GM19397 (cell line): ENCODE data around the gene DHX58.

Experiments used
- ATAC-seq: cut with Tn5 transposase; IDR thresholded peaks from one replicate; pipeline ENCODE4 v1.9.1; 2021; ENCODE audit warnings: mild to moderate bottlenecking, moderate library complexity; ENCODE audit not compliant: unreplicated experiment

The DHX58 gene

DNA sequence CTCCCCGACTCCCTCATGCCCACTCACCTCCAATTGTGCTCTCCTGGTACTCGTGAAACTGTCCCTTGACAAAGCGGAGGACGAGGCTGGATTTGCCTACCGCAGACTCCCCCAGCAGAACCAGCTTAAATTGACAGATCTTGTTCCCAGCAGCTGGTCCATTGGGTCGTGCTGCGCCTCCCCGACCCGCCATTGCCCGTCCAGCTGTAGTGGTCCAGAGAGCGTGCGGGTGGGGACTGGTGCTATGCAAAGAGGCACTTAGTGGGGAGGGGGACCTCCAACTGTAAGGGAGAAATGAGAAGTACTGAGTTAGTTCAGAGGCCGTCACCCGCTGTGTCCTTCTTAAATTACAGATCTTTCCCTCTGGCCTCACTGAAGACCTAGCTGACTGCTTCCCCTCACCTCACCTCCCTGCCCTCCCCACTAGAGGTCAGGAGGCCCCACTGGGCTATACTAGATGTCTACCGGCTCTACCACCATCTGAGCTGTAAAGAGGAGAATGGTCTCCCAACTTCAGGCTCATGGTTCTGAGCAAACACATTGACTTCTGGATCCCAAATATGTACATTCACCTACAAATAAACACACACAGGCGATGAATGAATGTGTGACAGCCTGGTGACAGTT is 17.9 kb upstream of the DHX58 start:
- no peak for ATAC-seq

DNA sequence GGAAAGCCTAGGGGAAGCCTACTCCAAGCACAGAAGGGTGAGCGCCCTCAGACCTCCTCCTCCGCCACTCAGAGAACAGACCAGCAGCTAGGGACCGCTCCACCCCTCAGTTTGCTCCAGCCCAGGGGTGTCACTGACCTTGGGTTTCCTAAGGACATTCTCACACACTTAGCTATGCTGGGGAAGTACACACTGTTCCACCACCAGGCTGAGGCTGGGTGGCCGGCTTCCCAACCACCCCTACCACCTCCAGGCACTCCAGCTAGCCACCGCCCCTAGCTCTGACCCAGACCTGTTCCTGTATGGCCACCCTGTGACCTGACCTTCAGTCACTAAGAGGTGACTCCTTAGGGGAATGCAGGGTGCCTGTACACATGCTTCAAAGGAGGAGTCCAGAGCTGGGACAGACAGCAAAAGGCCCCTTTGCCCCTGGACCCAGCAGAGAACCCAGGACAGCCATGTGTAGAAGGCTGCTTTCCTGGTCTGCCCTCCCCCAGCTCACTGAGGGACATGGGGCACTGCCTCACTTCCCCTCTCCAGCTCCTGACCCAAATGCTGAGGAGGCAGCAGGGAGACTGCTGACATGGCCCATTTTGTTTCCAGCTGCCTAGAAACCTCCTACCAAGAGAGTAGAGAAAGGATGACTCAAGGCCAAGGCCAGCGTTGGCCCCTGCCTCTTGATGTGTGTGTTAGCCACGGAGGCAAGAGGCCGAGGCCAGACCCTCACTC is 16.8 kb upstream of the DHX58 start:
- ATAC-seq, result no peak

DNA sequence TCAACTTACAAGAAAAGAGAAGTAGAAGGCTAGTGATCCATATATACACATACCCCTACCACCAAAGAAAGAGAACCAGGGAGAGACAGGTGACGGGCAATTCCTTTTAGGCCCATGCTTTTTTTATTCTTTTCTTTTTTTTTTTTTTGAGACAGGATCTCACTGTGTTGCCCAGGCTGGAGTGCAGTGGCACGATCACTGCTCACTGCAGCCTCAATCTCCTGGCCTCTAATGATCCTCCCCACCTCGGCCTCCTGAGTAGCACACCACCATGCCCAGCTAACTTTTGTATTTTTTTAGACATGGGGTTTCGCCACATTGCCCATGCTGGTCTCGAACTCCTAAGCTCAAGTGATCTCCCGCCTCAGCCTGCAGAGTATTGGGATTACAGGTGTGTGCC is 14.9 kb upstream of the DHX58 start:
- ATAC-seq, result no peak

DNA sequence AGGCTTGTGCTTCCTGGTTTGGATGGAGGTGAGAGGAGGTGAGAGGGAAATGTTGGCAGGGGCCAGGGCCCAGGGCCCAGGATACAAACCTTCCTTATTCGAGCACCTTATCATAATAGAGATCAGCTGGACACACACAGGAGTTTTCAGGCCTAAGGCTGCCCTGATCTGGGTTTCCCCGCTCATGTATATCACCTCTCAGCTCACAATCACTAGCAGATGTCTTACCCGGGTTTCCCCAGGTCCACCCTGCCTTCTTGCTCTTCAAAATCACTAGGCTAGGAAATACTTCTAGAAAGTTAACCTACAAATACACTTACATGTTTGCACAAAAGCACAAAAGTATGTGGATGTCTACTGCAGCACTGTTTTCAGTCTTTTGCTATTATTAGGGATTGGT is 14.3 kb upstream of the DHX58 start:
- no peak for ATAC-seq

DNA sequence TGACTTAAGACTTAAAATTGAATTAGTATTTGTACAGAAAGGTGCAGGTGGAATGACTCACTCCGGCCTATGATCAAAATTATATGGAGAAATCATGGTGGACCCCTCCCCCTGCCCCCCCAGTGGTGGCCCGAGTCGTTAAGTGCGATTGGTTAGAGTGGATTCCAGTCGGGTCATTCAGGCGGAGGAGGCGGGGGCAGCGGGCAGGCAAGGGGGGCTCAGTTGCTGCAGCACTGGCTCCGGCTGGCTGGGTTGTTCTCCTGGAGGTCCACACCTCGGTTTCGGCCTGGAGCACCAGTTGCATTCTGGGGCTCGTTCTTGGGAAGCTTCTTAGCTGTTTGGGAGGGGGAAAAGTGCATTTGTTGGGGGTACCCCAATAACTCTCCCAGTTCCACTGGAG is 13.1 kb upstream of the DHX58 start:
- no peak for ATAC-seq

DNA sequence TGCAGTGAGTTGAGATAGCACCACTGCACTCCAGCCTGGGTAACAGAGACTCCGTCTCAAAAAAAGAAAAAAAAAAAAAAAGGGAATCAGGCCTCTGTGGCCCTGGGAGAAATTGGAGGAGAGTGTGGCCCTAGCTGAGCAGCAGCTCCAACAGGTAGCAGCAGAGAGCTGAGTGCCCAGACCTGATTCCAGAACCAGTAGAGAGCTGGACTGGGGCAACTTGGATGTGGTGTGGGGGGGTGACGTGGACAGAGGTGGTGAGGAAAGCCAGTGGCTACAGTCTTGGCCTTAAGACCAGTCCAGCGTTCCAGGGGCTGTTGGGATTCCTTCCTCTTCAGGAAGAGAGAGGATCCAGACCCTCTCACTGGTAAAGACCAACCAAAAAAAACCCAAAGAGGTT is 11.7 kb upstream of the DHX58 start:
- ATAC-seq, result no peak

DNA sequence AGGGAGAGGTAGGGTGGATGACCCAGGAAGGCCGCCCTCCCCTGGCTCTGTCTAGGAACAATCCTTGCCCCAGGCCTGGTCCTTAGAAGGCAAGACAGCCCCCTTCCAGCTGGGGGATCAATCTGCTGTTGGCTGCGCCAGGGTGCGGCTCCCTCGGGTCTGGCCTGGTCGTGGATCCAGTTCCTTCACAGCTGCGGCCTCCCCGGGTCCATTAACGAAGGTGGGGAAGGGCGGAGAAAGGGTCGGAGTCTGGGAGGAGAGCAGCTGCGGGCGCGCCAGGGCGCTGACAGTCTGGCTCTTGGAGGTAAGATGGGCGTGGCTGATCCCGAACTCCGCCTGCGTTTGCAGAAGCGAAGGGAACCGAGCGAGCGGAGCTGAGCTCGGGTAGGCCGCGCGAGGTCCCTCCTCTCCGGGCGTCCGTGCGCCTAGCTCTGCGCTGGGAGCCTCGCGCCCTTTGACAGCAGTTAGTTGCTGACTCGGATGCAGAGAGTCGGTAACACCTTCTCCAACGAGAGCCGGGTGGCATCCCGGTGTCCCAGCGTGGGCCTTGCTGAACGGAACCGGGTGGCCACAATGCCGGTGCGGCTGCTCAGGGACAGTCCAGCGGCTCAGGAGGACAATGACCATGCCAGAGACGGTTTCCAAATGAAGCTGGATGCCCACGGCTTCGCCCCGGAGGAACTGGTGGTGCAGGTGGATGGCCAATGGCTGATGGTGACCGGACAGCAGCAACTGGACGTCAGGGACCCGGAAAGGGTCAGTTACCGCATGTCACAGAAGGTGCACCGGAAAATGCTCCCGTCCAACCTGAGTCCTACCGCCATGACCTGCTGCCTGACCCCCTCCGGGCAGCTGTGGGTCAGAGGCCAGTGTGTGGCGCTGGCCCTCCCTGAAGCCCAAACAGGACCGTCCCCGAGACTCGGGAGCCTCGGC is 10.1 kb upstream of the DHX58 start, which contains the start of gene HSPB9:
Gene HSPB9, plus strand, starts transcription at position 434 of the 933 bp plus-strand sequence. Its CDS starts 47 bp downstream, at position 481.
- no peak for ATAC-seq

DNA sequence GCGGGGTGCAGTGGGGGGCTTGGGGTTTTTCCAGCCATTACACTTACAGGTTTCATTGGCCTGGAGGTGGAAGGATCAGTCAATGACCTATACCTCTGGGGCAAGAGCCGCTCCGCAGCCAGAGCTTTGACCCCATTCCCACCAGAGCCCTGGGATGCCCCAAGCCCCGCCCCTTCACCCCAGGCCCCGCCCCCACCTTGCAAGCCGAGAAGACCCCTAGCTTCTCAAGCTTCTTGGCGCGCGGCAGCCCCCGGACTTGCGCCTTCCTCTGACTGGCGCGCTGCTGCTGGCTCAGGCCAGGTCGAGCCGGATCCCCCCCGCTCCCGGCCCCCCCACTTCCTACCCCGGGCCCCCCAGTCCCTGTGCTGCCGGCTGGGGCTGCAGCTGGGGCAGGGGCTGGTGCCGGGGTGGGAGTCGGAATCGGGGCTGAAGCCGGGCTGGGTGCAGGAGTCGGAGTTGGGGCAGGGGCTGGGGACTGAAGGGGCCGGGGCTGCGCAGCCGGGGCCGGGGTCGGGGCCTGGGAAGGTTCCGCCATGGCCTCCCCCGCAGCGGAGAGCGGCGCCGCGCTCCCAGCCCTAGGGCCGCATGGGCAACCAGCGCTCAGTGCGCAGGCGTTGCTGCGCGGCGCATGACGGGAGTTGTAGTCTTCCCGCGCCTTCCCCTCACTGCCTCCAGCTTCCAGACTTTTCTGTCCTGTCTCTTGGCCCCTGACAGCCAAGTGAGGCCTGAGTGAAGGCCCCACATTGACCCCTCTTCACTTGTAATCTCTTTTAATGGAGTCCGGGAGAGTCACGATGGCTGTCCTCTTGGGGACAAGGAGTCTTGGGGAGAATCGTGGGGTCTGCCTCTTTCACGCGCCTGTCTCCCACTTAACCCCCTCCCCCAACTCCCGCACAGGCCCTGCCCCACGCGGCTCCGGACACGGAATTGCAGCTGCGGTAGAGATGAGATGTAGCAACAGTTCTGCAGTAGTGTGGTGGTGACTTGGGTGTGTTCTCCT is 8.6 kb upstream of the DHX58 start, which contains the start of gene KAT2A:
Gene KAT2A, minus strand, starts transcription at position 598 of the 1,000 bp plus-strand sequence. Its CDS starts 63 bp downstream, at position 535.
- peak; percentile 75 for ATAC-seq

DNA sequence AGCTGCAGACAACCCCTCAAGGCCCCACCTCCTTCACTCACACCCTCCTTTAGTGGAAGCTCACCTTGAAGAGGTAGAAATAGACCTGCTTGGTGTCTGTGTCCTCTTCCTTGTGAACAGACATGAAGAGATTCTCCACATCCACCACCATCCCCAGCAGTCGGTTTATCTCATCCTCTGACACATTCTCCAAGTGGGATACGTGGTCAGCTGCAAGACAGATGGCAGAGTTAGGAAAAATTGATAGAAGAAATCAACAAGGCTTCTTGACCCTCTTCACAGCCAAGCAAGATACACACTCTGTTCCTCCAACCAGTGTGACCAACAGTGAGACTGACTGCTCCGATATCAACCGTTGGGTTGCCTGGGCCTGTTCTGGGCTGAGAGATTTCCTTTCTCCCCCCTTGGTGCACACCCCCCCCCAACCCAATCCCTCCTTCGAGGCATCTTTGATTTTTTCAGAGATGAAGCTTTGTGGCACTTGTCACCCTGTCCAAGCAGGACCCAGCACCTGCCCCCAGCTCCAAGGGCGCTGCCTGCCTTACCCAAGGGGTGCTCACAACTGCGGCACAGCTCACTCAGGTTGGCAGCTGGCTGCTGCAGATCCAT is 7.8 kb upstream of the DHX58 start:
- ATAC-seq, result no peak

DNA sequence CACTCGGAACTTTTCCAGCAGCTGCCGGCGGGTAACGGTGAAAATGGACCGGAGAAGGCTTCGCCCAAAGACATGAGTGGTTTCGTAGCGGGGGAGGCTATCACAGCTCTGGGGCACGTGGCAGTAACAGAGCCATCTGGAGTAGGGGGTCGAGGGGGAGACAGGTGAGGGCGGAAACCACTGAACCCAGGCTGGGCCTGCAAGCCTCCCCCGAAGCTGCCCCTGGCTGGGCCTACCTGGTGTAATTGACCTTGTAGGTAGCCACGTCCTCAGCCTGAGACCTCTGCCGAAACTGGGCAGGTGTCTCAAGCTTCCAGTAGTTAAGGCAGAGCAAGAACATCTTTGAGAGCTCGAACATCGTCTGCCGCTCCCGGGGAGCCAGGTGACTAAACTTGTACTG is 6.8 kb upstream of the DHX58 start:
- no peak for ATAC-seq

DNA sequence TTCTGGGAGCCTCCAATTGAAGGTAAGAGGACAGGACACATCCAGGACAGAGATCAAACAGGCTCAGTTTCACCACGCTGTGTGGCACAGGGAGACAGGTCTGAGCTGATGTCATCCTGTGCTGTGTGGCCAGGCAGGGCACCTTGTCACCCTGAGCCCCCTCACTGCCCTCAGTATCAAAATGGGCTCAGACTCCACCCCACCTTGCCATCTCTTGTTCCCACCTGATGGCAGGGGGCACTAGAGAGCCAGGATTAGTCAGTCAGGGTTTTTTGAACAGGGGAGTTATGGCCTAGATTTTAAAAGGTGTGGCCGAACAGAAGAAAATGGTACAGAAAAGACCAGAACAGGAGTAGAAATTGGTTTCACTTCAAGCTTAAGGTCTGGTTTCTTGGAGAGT is 6.0 kb upstream of the DHX58 start:
- ATAC-seq, result no peak

DNA sequence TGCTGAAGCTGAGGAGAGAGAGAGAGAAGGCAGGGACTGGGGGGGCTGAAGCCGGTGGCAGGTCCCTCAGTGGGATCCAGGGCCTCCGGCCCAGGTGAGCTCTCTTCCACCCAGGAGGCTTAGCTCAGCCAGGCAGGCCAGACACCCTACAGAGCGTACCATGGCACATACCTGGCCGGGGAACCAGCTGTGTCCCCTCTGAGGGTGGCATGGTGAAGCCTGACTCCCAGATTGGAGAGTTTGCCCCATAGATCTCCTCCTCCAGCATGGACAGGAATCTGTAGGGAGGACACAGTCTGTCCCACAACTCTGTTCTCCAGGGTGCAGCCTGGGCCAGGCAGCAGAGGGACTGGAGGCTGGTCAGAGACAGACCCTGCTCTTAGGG is 5.6 kb upstream of the DHX58 start:
- no peak for ATAC-seq

DNA sequence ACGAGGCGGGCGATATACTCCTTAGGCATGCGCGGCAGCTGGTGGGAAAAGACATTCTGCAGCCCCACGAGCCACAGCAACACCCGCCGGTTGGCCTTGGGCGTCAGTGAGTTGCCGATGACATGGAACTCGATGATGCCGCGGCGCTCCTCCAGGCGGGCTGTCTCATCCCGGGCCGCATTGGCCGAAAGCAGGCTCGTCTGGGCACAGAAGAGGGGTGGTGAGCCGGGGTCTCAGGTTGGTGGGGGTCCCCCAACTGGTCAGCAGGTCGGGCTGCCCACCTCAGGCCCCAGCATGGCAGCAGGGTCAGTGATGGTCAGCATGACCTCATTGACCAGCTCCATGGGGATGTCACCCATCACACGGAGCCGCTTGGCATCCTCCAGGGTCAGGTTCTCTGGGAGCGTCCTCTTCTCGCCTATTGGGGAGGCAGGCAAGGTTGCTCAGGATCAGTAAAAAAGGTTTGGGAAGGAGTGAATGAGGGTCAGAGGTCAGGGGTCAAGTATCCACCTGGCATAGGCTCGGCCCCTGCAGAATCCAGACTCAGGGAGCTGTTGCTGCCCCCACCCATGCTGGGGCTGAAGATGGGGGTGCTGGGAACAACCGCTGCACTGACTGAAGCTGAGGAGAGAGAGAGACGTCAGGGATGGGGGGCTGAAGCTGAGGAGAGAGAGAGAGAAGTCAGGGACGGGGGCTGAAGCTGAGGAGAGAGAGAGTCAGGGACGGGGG is 5.0 kb upstream of the DHX58 start:
- no peak for ATAC-seq

DNA sequence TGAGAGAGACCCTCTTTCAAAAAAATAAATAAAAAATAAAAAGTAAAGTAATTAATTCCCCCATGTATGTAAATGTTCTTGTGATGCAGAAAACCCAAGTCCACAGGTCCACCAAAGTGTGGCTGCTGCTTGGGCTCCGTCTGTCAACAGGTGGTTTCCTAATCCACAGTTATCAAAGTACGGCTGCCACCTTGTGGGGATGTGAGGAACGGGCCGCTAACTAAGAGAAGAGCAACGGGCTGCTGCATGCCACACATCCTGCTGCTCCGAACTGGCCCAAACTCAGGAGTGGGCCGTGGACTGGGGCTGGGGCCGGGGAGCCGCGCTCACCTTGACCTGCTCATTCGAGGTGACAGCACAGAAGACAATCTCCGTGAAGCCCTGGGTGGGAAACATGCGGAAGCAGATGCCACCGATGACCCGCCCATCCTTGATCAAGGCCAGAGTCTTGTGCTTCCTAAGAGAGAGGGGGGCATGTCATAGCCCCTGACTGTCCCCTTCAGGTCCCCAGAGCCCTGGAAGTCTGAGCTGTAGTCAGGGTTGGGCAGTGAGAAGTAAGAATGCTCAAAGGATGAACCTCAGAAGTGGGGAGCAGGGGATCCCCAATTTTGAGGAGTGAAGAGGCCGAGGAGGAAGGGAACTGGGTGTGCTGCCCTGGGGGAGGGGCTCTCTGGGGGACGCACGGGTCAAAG is 4.3 kb upstream of the DHX58 start:
- no peak for ATAC-seq

DNA sequence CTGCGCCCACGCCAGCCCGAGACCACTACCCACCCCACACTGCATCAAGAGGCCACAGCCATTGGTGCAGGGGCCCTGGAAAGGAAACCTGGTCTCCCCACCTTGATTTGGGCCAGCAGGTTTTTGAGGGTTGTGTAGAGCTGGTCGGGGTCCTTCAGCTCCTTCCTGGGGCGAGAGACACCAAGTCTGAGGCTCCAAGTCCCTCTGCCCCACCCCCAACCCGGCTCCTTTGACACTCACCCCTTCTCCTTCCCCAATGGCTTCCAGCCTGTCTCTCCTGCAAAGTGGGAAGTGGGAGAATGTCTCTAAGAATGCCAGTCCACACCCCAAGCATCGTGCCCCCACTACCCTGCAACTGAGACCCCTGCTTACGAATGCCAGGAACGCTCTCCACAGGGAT is 1.6 kb upstream of the DHX58 start:
- no peak for ATAC-seq

DNA sequence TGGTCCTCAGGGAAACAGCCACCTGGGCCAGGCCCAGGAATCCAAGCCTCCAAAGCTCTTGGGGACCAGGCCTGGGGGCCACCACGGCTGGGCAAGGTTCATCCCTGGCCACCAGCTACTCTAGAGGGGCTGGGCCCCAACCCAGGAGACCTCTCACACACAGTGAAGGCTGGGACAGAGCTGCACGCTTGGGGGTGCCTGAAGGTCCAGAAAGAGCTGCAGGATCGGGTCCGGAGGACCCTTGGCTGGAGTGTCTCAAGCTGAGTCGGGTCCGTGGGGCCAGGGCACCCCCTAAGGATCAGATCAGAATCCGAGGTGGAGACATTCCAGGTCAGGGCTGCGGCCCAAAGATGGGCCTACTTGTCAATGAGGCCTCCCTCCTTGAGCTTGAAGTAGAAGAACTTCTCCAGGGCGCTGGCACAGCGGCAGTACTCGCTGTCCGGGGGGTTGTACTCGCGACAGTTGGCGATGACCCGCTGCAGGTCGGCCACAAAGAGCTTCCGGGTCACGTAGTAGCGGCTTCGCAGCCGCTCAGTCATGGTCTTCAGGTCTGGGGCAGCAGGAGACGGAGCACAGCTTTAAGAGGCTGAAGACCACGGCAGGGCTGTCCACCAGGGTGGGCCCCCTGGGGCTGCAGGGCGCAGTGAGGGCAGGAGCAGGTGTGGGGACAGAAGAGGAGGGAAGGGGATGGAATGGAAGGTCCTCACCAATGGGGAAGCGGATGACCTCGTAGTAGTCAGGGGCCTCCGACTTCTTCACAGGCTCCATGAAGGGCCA is 967 bp upstream of the DHX58 start:
- no peak for ATAC-seq

DNA sequence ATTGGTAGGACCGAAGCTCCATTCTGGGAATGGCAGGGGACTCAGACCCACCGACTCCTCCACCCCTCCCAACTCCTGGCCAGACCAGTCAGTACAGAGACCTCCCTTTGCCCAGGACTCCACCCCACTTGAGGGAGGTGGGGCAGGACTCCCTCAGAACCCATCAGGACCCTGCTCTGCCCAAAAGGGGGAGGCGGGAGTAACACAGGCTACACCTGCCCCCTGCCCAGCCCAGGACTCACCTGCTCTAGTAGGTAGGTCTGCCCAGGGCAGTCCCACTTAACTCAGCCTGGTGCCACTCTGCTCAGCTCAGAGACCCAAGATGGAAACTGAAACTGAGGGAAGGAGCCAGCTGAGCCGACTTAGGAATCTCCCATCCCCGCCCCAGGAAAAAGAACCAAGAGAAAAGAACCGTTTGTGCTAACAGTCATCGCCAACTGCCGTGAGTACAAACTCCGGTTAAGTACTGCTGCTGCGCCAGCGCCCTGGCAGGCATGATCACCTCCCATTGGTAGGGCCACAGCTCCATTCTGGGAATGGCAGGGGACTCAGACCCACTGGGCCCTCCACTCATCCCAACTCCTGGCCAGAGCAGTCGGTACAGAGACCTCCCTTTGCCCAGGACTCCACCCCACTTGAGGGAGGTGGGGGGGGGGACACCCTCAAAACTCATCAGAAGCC is 503 bp downstream of the DHX58 start:
- ATAC-seq, result no peak
